Left lung (tissue), 10 donors: ENCODE measurements around the gene OR2G3. TPM values are rescaled to one million over a fixed set of nuclear protein-coding genes. Genes with fewer than 3 reads are reported as not detected.

Source experiments
- ATAC-seq: fragments of 200-7000 bp; cut with Tn5 transposase; one replicate; pipeline ENCODE4 v1.9.1; 2020; ENCODE audit warnings: moderate library complexity
- DNase-seq, 4 donors: peaks; one replicate each; pipeline ENCODE4 v3.0.0-alpha.2; 2013 to 2020
- H3K27ac ChIP-seq, 2 donors: fragments of 200-600 bp; sonication (generic) in 1 of 2; one replicate each; pipeline versions ENCODE4 v1.5.0 to v1.8.0; 2020 to 2021
- H3K27me3 ChIP-seq, 2 donors: fragments of 200-600 bp; sonication (generic) in 1 of 2; one replicate each; pipeline versions ENCODE4 v1.5.0 to v1.8.0; 2020 to 2021
- H3K36me3 ChIP-seq, 2 donors: fragments of 200-600 bp; sonication (generic) in 1 of 2; one replicate each; pipeline versions ENCODE4 v1.5.0 to v1.8.0; 2020 to 2021
- H3K4me1 ChIP-seq, 2 donors: fragments of 200-600 bp; one replicate each; pipeline ENCODE4 v1.8.0; 2021
- H3K4me3 ChIP-seq, 2 donors: fragments of 200-600 bp; sonication (generic) in 1 of 2; one replicate each; pipeline versions ENCODE4 v1.5.0 to v1.8.0; 2020 to 2021; ENCODE audit warnings: mild to moderate bottlenecking in 1 of 2
- H3K9me3 ChIP-seq, 2 donors: fragments of 200-600 bp; sonication (generic) in 1 of 2; one replicate each; pipeline versions ENCODE4 v1.5.0 to v1.8.0; 2020 to 2021
- intact Hi-C, 2 donors: fragments of 100-400 bp; cut with DNase I; formaldehyde crosslinking; loops; one replicate each; pipeline versions ENCODE4 v1.11.2 to v1.14.2; 2022
- polyA plus RNA-seq, 6 donors: library from polyadenylated mRNA; unstranded; fragments of 120-200 nt; gene quantifications; one replicate each; pipeline ENCODE4 v1.2.1, GENCODE V29; 2013; ENCODE audit not compliant: insufficient read length in 6 of 6
- total RNA-seq, 2 donors: library from RNA; stranded (reverse); fragmentation: NEBNext Ultra II Directional; extraction: Animal tissue kit (Norgen Biotek cat#: 25700); gene quantifications; one replicate each; pipeline ENCODE4 v1.2.1, GENCODE V29; 2021
- TF ChIP-seq, protein P1 (sequence below), 2 donors: fragments of 200-600 bp; sonication (generic) in 1 of 2; IDR thresholded peaks; one replicate each; pipeline versions ENCODE4 v1.5.0 to v1.8.0; 2021; ENCODE audit warnings: antibody characterized with exemption in 2 of 2
- donor health status: DM: no; HTN: yes; CAD: no.
- donor health status: DM: no; HTN: no; CAD: no.

Gene OR2G3
- total and polyA plus RNA-seq, 8 donors: not detected

DNA sequence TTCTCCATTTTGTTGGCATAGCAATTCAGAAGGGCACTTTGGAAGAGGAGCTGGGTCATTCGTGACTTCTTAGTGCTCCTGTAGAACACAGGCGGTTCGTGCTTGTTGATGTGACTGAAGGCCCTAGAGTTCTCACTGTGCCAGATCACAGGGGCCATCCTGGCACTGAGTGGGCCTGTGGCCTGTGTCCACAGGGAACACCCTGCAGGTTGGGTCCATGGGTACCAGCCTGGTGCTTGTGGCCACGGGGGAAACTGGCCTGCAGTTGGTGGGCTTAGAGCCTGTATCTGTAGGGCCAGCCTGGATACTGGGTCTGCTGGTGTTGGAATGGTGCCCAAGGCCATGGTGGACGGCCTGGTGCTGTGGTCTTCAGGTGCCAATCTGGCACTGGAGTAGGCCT is 9.2 kb downstream of the OR2G3 start:
- Histone ChIP-seq H3K4me3 (no peak overlapping the region), H3K4me1 (no peaks in the 10 kb centered on the region), H3K27ac (no peak overlapping the region), H3K9me3 (peaks cover 0 to 2% of the 10 kb centered on the region in 2 donors), H3K27me3 (no peaks in the 10 kb centered on the region), H3K36me3 (no peaks in the 10 kb centered on the region)
- TF ChIP-seq, protein P1, sequence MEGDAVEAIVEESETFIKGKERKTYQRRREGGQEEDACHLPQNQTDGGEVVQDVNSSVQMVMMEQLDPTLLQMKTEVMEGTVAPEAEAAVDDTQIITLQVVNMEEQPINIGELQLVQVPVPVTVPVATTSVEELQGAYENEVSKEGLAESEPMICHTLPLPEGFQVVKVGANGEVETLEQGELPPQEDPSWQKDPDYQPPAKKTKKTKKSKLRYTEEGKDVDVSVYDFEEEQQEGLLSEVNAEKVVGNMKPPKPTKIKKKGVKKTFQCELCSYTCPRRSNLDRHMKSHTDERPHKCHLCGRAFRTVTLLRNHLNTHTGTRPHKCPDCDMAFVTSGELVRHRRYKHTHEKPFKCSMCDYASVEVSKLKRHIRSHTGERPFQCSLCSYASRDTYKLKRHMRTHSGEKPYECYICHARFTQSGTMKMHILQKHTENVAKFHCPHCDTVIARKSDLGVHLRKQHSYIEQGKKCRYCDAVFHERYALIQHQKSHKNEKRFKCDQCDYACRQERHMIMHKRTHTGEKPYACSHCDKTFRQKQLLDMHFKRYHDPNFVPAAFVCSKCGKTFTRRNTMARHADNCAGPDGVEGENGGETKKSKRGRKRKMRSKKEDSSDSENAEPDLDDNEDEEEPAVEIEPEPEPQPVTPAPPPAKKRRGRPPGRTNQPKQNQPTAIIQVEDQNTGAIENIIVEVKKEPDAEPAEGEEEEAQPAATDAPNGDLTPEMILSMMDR (IDR thresholded peaks at IDR 0.05): no peak
- no peak for DNase-seq
- no peak for ATAC-seq
- intact Hi-C loops: no loop called here

DNA sequence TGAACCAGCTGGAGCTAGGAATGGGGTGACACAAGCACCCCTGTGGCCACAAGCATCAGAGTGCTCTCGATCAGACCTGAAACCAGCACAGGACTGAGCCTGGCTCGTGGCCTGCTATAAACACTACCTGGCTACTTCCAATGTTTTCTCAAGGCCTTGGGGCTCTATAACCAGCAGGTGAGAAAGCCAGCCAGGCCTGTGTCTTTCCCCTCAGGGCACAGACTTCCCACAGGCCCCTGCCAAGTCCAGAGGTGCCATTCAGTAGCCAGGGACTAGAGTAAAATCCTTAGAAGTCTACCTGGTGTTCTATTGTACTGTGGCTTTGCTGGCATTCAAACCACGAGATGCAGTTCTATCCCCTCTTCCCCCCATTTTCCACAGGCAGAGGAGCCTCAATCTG is 22.6 kb downstream of the OR2G3 start:
- Histone ChIP-seq H3K4me1 (no peaks in the 10 kb centered on the region), H3K27me3 (no peaks in the 10 kb centered on the region), H3K4me3 (no peak overlapping the region), H3K9me3 (peaks cover 0 to 8% of the 10 kb centered on the region in 2 donors), H3K36me3 (no peaks in the 10 kb centered on the region), H3K27ac (no peak overlapping the region)
- DNase-seq (no peak), ATAC-seq (no peak)
- TF ChIP-seq, protein P1 (IDR thresholded peaks at IDR 0.05): no peak
- intact Hi-C loops: no loop called here

DNA sequence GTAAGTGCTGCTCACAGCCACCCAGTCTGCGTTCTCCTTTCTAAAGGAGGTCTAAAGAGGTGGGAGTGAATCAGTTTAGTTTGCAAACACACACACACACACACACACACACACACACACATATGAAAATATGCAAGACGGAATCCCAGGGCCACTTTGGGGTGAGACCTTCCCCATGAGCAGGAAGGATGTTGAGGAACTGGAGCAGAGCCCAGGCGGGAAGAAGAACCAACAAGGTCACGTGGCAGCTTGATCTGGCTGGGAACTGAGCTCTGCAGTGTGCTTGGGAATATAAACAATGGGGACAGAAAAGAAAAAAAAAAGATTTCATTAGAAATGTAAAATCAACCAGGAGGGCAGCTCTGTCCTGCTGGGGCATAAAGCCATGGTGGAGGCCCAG is 32.6 kb downstream of the OR2G3 start:
- intact Hi-C loops: no loop called here
- DNase-seq: peak in 1 of 4 donors; percentile 13

DNA sequence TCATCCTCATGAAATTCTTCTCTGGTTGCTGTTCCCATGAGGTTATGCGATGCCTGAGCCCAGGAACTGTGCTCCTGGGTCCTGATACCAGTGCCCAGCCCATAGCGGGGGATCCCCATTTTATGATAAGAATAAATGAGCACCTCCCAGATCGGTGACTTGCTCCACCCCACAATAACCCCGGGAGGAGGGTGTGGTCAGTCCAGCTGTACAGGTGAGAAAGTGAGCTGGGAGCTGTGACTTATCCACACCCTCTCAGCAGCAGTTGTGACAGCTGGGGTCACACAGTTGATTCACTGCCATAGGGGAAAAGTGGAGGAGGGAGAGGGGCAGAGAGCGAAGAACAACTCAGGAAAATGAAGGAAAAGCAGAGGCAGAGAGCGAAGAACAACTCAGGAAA is 33.4 kb downstream of the OR2G3 start:
- no peaks in the 10 kb centered on the region for H3K4me1 ChIP-seq
- H3K27me3 ChIP-seq: peaks cover 0 to 16% of the 10 kb centered on the region in 2 donors
- H3K4me3 ChIP-seq: no peak overlapping the region
- ATAC-seq: no peak
- no peak for DNase-seq
- no peaks in the 10 kb centered on the region for H3K36me3 ChIP-seq
- intact Hi-C loops: no loop called here
- H3K27ac ChIP-seq: no peak overlapping the region
- peaks cover 0 to 4% of the 10 kb centered on the region in 2 donors for H3K9me3 ChIP-seq
- TF ChIP-seq, protein P1 (IDR thresholded peaks at IDR 0.05): no peak

More for the DNA sequence above, 32.6 kb downstream of the OR2G3 start:
- no peak for ATAC-seq
- no peak overlapping the region for H3K4me3 ChIP-seq
- no peaks in the 10 kb centered on the region for H3K36me3 ChIP-seq
- peaks cover 0 to 16% of the 10 kb centered on the region in 2 donors for H3K27me3 ChIP-seq
- TF ChIP-seq, protein P1 (IDR thresholded peaks at IDR 0.05): no peak
- H3K27ac ChIP-seq: no peak overlapping the region
- peaks cover 0 to 9% of the 10 kb centered on the region in 2 donors for H3K9me3 ChIP-seq
- H3K4me1 ChIP-seq: no peaks in the 10 kb centered on the region

DNA sequence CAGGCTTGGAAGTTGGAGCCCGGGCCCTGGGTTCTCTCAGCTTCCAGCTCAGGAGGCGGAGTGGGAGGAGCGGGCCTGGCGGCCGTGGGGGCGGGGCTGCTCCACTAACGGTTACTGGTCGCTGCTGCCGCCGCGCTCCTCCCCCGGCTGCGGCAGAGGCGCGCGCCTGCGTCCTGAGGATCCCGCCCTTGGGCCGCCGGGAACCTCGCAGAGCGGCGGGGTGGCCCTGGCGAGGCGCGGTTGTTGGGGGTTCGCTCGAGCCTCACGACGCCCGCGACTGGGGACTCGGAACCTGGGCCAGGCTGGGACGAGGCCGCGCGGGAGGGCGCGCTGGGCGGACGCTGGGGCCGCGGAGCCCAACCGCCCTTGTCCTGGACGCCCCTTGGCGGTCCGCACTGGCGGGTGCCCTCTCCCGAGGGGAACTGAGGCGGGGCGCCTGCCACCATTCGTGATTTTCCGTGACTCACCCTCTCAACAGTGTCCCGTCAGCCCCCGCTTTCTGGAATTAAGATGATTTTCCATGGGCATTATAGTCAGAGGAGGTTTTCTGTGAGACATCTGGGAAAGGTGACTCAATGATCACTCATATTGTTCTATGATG is 34.1 kb downstream of the OR2G3 start:
- no peaks in the 10 kb centered on the region for H3K4me1 ChIP-seq
- H3K36me3 ChIP-seq: no peaks in the 10 kb centered on the region
- peaks cover 0 to 16% of the 10 kb centered on the region in 2 donors for H3K27me3 ChIP-seq
- H3K9me3 ChIP-seq: peaks cover 0 to 4% of the 10 kb centered on the region in 2 donors
- intact Hi-C loops: no loop called here
- H3K27ac ChIP-seq: peak overlapping the region in 1 of 2 donors; percentile 29
- ATAC-seq: peak; percentile 99
- peak; percentile 6 to 89 (median 60) for DNase-seq
- peak overlapping the region; percentile 10 to 22 for H3K4me3 ChIP-seq
- TF ChIP-seq, protein P1 (IDR thresholded peaks at IDR 0.05): no peak
